Chondrocyte (in vitro differentiated cells): ENCODE measurements around the gene OGG1. TPM values are rescaled to one million over a fixed set of nuclear protein-coding genes. Genes with fewer than 3 reads are reported as not detected.

Source experiments
- DNase-seq: peaks from one replicate; pipeline ENCODE4 v3.0.0; 2021; ENCODE audit warnings: mixed read lengths, low spot score
- H3K27ac Mint-ChIP-seq: one replicate; pipeline ENCODE4 v1.8.0; 2021; ENCODE audit warnings: mild to moderate bottlenecking, moderate library complexity, mixed read lengths; ENCODE audit not compliant: unreplicated experiment
- H3K27me3 Mint-ChIP-seq: 2 replicates; pipeline ENCODE4 v1.8.0; 2021; ENCODE audit warnings: low read depth, mixed read lengths
- H3K36me3 Mint-ChIP-seq: 2 replicates; pipeline ENCODE4 v1.8.0; 2021; ENCODE audit warnings: low read depth, mixed read lengths
- H3K4me1 Mint-ChIP-seq: 2 replicates; pipeline ENCODE4 v1.8.0; 2021; ENCODE audit warnings: low read depth, mild to moderate bottlenecking, mixed read lengths
- H3K4me3 Mint-ChIP-seq: one replicate; pipeline ENCODE4 v1.8.0; 2021; ENCODE audit warnings: mild to moderate bottlenecking, moderate library complexity, mixed read lengths; ENCODE audit not compliant: unreplicated experiment
- H3K9me3 Mint-ChIP-seq: 2 replicates; pipeline ENCODE4 v1.8.0; 2021; ENCODE audit warnings: low read depth, mixed read lengths
- CTCF ChIP-seq: fragments of 200-600 bp; sonication (generic); IDR thresholded peaks from 2 replicates; pipeline ENCODE4 v1.5.0; 2021; ENCODE audit warnings: antibody characterized with exemption, mild to moderate bottlenecking, moderate library complexity
- total RNA-seq: library from RNA; stranded (reverse); gene quantifications from 3 replicates; pipeline ENCODE4 v1.2.1, GENCODE V29; 2021

Gene OGG1
- total RNA-seq, 1 donor from 2014 or later, result 23.8 TPM

- Mint-ChIP-seq H3K27me3 (no peaks in the 10 kb centered on the region), H3K9me3 (no peaks in the 10 kb centered on the region), H3K4me3 (no peak overlapping the region), H3K36me3 (peaks cover 20% of the 10 kb centered on the region), H3K4me1 (peaks cover 11% of the 10 kb centered on the region), H3K27ac (no peak overlapping the region)
- no peak for TF ChIP-seq CTCF
- DNase-seq, result no peak
Observed at GRCh38 chr3:9762871-9763270, 13.1 kb downstream of the OGG1 start.

- Mint-ChIP-seq H3K36me3 (peaks cover 7% of the 10 kb centered on the region), H3K27ac (no peak overlapping the region), H3K4me3 (no peak overlapping the region), H3K27me3 (no peaks in the 10 kb centered on the region), H3K4me1 (peaks cover 38% of the 10 kb centered on the region), H3K9me3 (no peaks in the 10 kb centered on the region)
- no peak for TF ChIP-seq CTCF
- DNase-seq, result no peak
Observed at GRCh38 chr3:9765865-9766264, 16.1 kb downstream of the OGG1 start.

GRCh38 chr3:9767418-9767817 lies 17.7 kb downstream of the OGG1 start:
- Mint-ChIP-seq H3K4me1 (peaks cover 39% of the 10 kb centered on the region), H3K4me3 (no peak overlapping the region), H3K27ac (peak overlapping the region; percentile 27), H3K9me3 (no peaks in the 10 kb centered on the region), H3K27me3 (no peaks in the 10 kb centered on the region), H3K36me3 (peaks cover 4% of the 10 kb centered on the region)
- no peak for TF ChIP-seq CTCF
- no peak for DNase-seq

- peak overlapping the region; percentile 82 for H3K4me3 Mint-ChIP-seq
- no peak for TF ChIP-seq CTCF
- DNase-seq, result no peak
- H3K4me1 Mint-ChIP-seq, result peaks cover 39% of the 10 kb centered on the region
- H3K27me3 Mint-ChIP-seq, result no peaks in the 10 kb centered on the region
- peak overlapping the region; percentile 45 for H3K27ac Mint-ChIP-seq
- no peaks in the 10 kb centered on the region for H3K9me3 Mint-ChIP-seq
- H3K36me3 Mint-ChIP-seq, result peaks cover 4% of the 10 kb centered on the region
Observed at GRCh38 chr3:9768141-9768775, 18.5 kb downstream of the OGG1 start.

- H3K4me1 Mint-ChIP-seq, result peaks cover 39% of the 10 kb centered on the region
- no peaks in the 10 kb centered on the region for H3K27me3 Mint-ChIP-seq
- DNase-seq, result no peak
- no peak for TF ChIP-seq CTCF
- no peaks in the 10 kb centered on the region for H3K9me3 Mint-ChIP-seq
- H3K4me3 Mint-ChIP-seq, result peak overlapping the region; percentile 82
- peak overlapping the region; percentile 55 for H3K27ac Mint-ChIP-seq
- H3K36me3 Mint-ChIP-seq, result peaks cover 4% of the 10 kb centered on the region
Observed at GRCh38 chr3:9769012-9769411, 19.3 kb downstream of the OGG1 start.
